CD4-positive, alpha-beta T cell (primary cell): ENCODE measurements around the gene WFIKKN2. TPM values are rescaled to one million over a fixed set of nuclear protein-coding genes. Genes with fewer than 3 reads are reported as not detected.
"Not testable (repeated sequence)": the region's sequence is repeated elsewhere in the genome, so short reads cannot be mapped to it uniquely, and the experiment has no call there.

Experiments used
- ATAC-seq: fragments of 200-7000 bp; cut with Tn5 transposase; one replicate; pipeline ENCODE4 v1.10.0; 2022; ENCODE audit warnings: mild to moderate bottlenecking; ENCODE audit not compliant: poor library complexity
- CTCF ChIA-PET: fragments of 350-600 bp; sonication (Branson Sonifier 250); formaldehyde crosslinking; loops from one replicate; lab custom pipeline; 2021; ENCODE audit warnings: antibody characterized with exemption, inconsistent platforms; lab: Charles Lee
- POLR2A ChIA-PET: fragments of 350-600 bp; sonication (Branson Sonifier 250); formaldehyde crosslinking; loops from one replicate; lab custom pipeline; 2021; ENCODE audit warnings: antibody characterized with exemption, inconsistent platforms; lab: Charles Lee
- DNase-seq, 14 experiments: peaks; one replicate each; pipeline ENCODE4 v3.0.0-alpha.2; 2013 to 2020; ENCODE audit warnings: mixed read lengths in 2 of 14
- H3K27ac ChIP-seq, 2 donors: one replicate each; pipeline versions ENCODE4 v1.5.1 to v1.7.0; 2013; ENCODE audit warnings: low read length in 2 of 2, low read depth in 1 of 2, mild to moderate bottlenecking in 1 of 2
- H3K27me3 ChIP-seq, 2 experiments: 1 replicate in 1 of 2; 2 replicates in 1 of 2; pipeline versions ENCODE4 v1.6.1 to v1.7.0; 2013; ENCODE audit warnings: low read length in 2 of 2, control low read depth in 1 of 2, mild to moderate bottlenecking in 1 of 2, moderate library complexity in 1 of 2; ENCODE audit not compliant: insufficient read depth in 2 of 2, control insufficient read depth in 1 of 2
- H3K36me3 ChIP-seq: one replicate; pipeline ENCODE4 v1.6.1; 2013; ENCODE audit warnings: low read length, control low read depth; ENCODE audit not compliant: insufficient read depth
- H3K4me1 ChIP-seq: one replicate; pipeline ENCODE4 v1.6.1; 2013; ENCODE audit warnings: low read length, control low read depth; ENCODE audit not compliant: insufficient read depth
- H3K4me3 ChIP-seq: one replicate; pipeline ENCODE4 v1.5.1; 2013; ENCODE audit warnings: mild to moderate bottlenecking, low read length, moderate library complexity
- H3K9me3 ChIP-seq, 2 experiments: 1 replicate in 1 of 2; 2 replicates in 1 of 2; pipeline versions ENCODE4 v1.6.1 to v1.7.0; 2013; ENCODE audit warnings: low read length in 2 of 2, mild to moderate bottlenecking in 2 of 2, control low read depth in 1 of 2, moderate library complexity in 1 of 2; ENCODE audit not compliant: control insufficient read depth in 1 of 2, insufficient read depth in 1 of 2
- H3K27ac Mint-ChIP-seq: one replicate; pipeline ENCODE4 v1.8.0; 2020; ENCODE audit warnings: mixed read lengths
- H3K27me3 Mint-ChIP-seq: one replicate; pipeline ENCODE4 v1.8.0; 2021; ENCODE audit warnings: mixed read lengths
- H3K36me3 Mint-ChIP-seq: one replicate; pipeline ENCODE4 v1.8.0; 2021; ENCODE audit warnings: low read depth, mixed read lengths
- H3K4me1 Mint-ChIP-seq: one replicate; pipeline ENCODE4 v1.8.0; 2021; ENCODE audit warnings: low read depth, mixed read lengths
- H3K4me3 Mint-ChIP-seq: one replicate; pipeline ENCODE4 v1.8.0; 2020; ENCODE audit warnings: mild to moderate bottlenecking, mixed read lengths
- H3K9me3 Mint-ChIP-seq: one replicate; pipeline ENCODE4 v1.8.0; 2020; ENCODE audit warnings: mixed read lengths
- CTCF ChIP-seq: fragments of 200-600 bp; IDR thresholded peaks from one replicate; pipeline ENCODE4 v1.8.0; 2022; ENCODE audit warnings: antibody characterized with exemption, mild to moderate bottlenecking
- intact Hi-C, 2 experiments: fragments of 100-400 bp; cut with DNase I in 1 of 2; cut with micrococcal nuclease in 1 of 2; formaldehyde crosslinking; loops; one replicate each; pipeline versions ENCODE4 v1.15.1 to v1.9.0; 2023 to 2025; cut with DNase I, micrococcal nuclease
- total RNA-seq, 174 experiments: library from RNA in 2 of 174; stranded (reverse) in 2 of 174; gene quantifications; one replicate each; pipeline ENCODE4 v1.2.3 and lab custom pipeline; 2021 to 2026

The WFIKKN2 gene
- total RNA-seq, 2 experiments from 2014 or later = not detected

- Histone ChIP-seq H3K4me3 (no peak overlapping the region), H3K27ac (no peak overlapping the region), H3K9me3 (no peaks in the 10 kb centered on the region), H3K36me3 (no peaks in the 10 kb centered on the region), H3K27me3 (no peaks in the 10 kb centered on the region), H3K4me1 (no peaks in the 10 kb centered on the region)
- ChIA-PET POLR2A (no interaction called here), CTCF (no interaction called here)
- H3K9me3 Mint-ChIP-seq = no peaks in the 10 kb centered on the region
- DNase-seq = no peak
- no peak for TF ChIP-seq CTCF
- no peaks in the 10 kb centered on the region for H3K36me3 Mint-ChIP-seq
- no peak overlapping the region for H3K27ac Mint-ChIP-seq
- ATAC-seq = no peak
- no peaks in the 10 kb centered on the region for H3K4me1 Mint-ChIP-seq
- no peak overlapping the region for H3K4me3 Mint-ChIP-seq
- no peaks in the 10 kb centered on the region for H3K27me3 Mint-ChIP-seq
- intact Hi-C loops = no loop called here
Measured at GRCh38 chr17:50803676-50804075, 31.7 kb upstream of the WFIKKN2 start.

- H3K36me3 ChIP-seq, H3K27me3 ChIP-seq, H3K4me1 Mint-ChIP-seq, H3K4me3 Mint-ChIP-seq, H3K9me3 ChIP-seq, CTCF ChIA-PET, H3K36me3 Mint-ChIP-seq, H3K27ac ChIP-seq, H3K27ac Mint-ChIP-seq, intact Hi-C loops, DNase-seq, H3K4me3 ChIP-seq, H3K4me1 ChIP-seq, H3K27me3 Mint-ChIP-seq, POLR2A ChIA-PET, H3K9me3 Mint-ChIP-seq, ATAC-seq: not testable (repeated sequence)
Measured at GRCh38 chr17:50804749-50805475, 30.5 kb upstream of the WFIKKN2 start.

- no peaks in the 10 kb centered on the region for H3K9me3 Mint-ChIP-seq
- no peak for TF ChIP-seq CTCF
- no peaks in the 10 kb centered on the region for H3K27me3 ChIP-seq
- no peaks in the 10 kb centered on the region for H3K36me3 ChIP-seq
- H3K4me1 Mint-ChIP-seq = no peaks in the 10 kb centered on the region
- no peak overlapping the region for H3K27ac ChIP-seq
- ATAC-seq (no peak), DNase-seq (no peak)
- no peaks in the 10 kb centered on the region for H3K36me3 Mint-ChIP-seq
- CTCF ChIA-PET = no interaction called here
- no peak overlapping the region for H3K27ac Mint-ChIP-seq
- intact Hi-C loops = no loop called here
- H3K4me1 ChIP-seq = no peaks in the 10 kb centered on the region
- H3K9me3 ChIP-seq = no peaks in the 10 kb centered on the region
- no peaks in the 10 kb centered on the region for H3K27me3 Mint-ChIP-seq
- POLR2A ChIA-PET = no interaction called here
- H3K4me3 ChIP-seq = no peak overlapping the region
- H3K4me3 Mint-ChIP-seq = no peak overlapping the region
Measured at GRCh38 chr17:50805486-50805885, 29.9 kb upstream of the WFIKKN2 start.

- Histone ChIP-seq H3K4me1 (no peaks in the 10 kb centered on the region), H3K4me3 (no peak overlapping the region), H3K36me3 (no peaks in the 10 kb centered on the region), H3K27ac (no peak overlapping the region), H3K27me3 (no peaks in the 10 kb centered on the region), H3K9me3 (no peaks in the 10 kb centered on the region)
- TF ChIP-seq CTCF = no peak
- Mint-ChIP-seq H3K27ac (no peak overlapping the region), H3K36me3 (no peaks in the 10 kb centered on the region), H3K4me3 (no peak overlapping the region), H3K27me3 (no peaks in the 10 kb centered on the region), H3K4me1 (no peaks in the 10 kb centered on the region), H3K9me3 (no peaks in the 10 kb centered on the region)
- ATAC-seq = no peak
- intact Hi-C loops = no loop called here
- DNase-seq = no peak
- ChIA-PET POLR2A (no interaction called here), CTCF (no interaction called here)
Measured at GRCh38 chr17:50806141-50806643, 29.2 kb upstream of the WFIKKN2 start.
